Glutamatergic neuron (in vitro differentiated cells): Measurements from ENCODE around the gene RAPGEF3. TPM values are rescaled to one million over a fixed set of nuclear protein-coding genes. Genes with fewer than 3 reads are reported as not detected.

ENCODE experiments used
- DNase-seq: peaks from one replicate; pipeline ENCODE4 v3.0.0; 2022
- H3K27ac Mint-ChIP-seq: one replicate; pipeline ENCODE4 v1.8.0; 2020; ENCODE audit warnings: mild to moderate bottlenecking, mixed read lengths, inconsistent platforms; ENCODE audit not compliant: unreplicated experiment
- H3K27me3 Mint-ChIP-seq: one replicate; pipeline ENCODE4 v1.8.0; 2020; ENCODE audit warnings: mild to moderate bottlenecking, moderate library complexity, mixed read lengths, inconsistent platforms; ENCODE audit not compliant: unreplicated experiment
- H3K36me3 Mint-ChIP-seq: one replicate; pipeline ENCODE4 v1.8.0; 2020; ENCODE audit warnings: mild to moderate bottlenecking, mixed read lengths, inconsistent platforms; ENCODE audit not compliant: unreplicated experiment
- H3K4me1 Mint-ChIP-seq: one replicate; pipeline ENCODE4 v1.8.0; 2020; ENCODE audit warnings: mild to moderate bottlenecking, low read depth, mixed read lengths, inconsistent platforms; ENCODE audit not compliant: unreplicated experiment
- H3K4me3 Mint-ChIP-seq: one replicate; pipeline ENCODE4 v1.8.0; 2020; ENCODE audit warnings: mild to moderate bottlenecking, mixed read lengths, inconsistent platforms; ENCODE audit not compliant: unreplicated experiment
- H3K9me3 Mint-ChIP-seq: one replicate; pipeline ENCODE4 v1.8.0; 2020; ENCODE audit warnings: mild to moderate bottlenecking, moderate library complexity, mixed read lengths, inconsistent platforms; ENCODE audit not compliant: unreplicated experiment
- CTCF ChIP-seq: fragments of 200-600 bp; sonication (generic); IDR thresholded peaks from one replicate; pipeline ENCODE4 v1.5.0; 2021; ENCODE audit not compliant: partially characterized antibody, unreplicated experiment
- total RNA-seq: library from RNA; stranded (reverse); fragmentation: NEBNext Ultra II Directional; extraction: Animal tissue kit (Norgen Biotek cat#: 25700); gene quantifications from one replicate; pipeline ENCODE4 v1.2.1, GENCODE V29; 2021; ENCODE audit not compliant: unreplicated experiment

The RAPGEF3 gene
- total RNA-seq, 1 donor from 2014 or later, result 0.81 TPM

- no peak overlapping the region for H3K27ac Mint-ChIP-seq
- peaks cover 26% of the 10 kb centered on the region for H3K4me1 Mint-ChIP-seq
- H3K36me3 Mint-ChIP-seq, result no peaks in the 10 kb centered on the region
- no peak overlapping the region for H3K4me3 Mint-ChIP-seq
- H3K27me3 Mint-ChIP-seq, result peaks cover 4% of the 10 kb centered on the region
- TF ChIP-seq CTCF, result no peak
- H3K9me3 Mint-ChIP-seq, result peaks cover 4% of the 10 kb centered on the region
- DNase-seq, result no peak
Measured at GRCh38 chr12:47800582-47800981, 41.9 kb upstream of the RAPGEF3 start.

GRCh38 chr12:47799357-47799955 lies 40.8 kb upstream of the RAPGEF3 start:
- DNase-seq, result no peak
- Mint-ChIP-seq H3K4me1 (peaks cover 23% of the 10 kb centered on the region), H3K4me3 (no peak overlapping the region), H3K27me3 (peaks cover 2% of the 10 kb centered on the region), H3K36me3 (no peaks in the 10 kb centered on the region), H3K27ac (no peak overlapping the region), H3K9me3 (peaks cover 4% of the 10 kb centered on the region)
- no peak for TF ChIP-seq CTCF

GRCh38 chr12:47798382-47798948 lies 39.8 kb upstream of the RAPGEF3 start:
- Mint-ChIP-seq H3K4me3 (no peak overlapping the region), H3K27me3 (peaks cover 6% of the 10 kb centered on the region), H3K4me1 (peaks cover 16% of the 10 kb centered on the region), H3K9me3 (peaks cover 4% of the 10 kb centered on the region), H3K27ac (no peak overlapping the region), H3K36me3 (peaks cover 5% of the 10 kb centered on the region)
- DNase-seq, result no peak
- no peak for TF ChIP-seq CTCF

GRCh38 chr12:47797441-47797840 lies 38.8 kb upstream of the RAPGEF3 start:
- Mint-ChIP-seq H3K36me3 (peaks cover 5% of the 10 kb centered on the region), H3K9me3 (peaks cover 6% of the 10 kb centered on the region), H3K27me3 (peaks cover 6% of the 10 kb centered on the region), H3K4me3 (no peak overlapping the region), H3K4me1 (peaks cover 12% of the 10 kb centered on the region), H3K27ac (no peak overlapping the region)
- no peak for TF ChIP-seq CTCF
- DNase-seq, result no peak

GRCh38 chr12:47795814-47796411 lies 37.2 kb upstream of the RAPGEF3 start:
- H3K4me3 Mint-ChIP-seq, result no peak overlapping the region
- DNase-seq, result no peak
- TF ChIP-seq CTCF, result no peak
- peaks cover 4% of the 10 kb centered on the region for H3K9me3 Mint-ChIP-seq
- peaks cover 5% of the 10 kb centered on the region for H3K27me3 Mint-ChIP-seq
- H3K36me3 Mint-ChIP-seq, result peaks cover 5% of the 10 kb centered on the region
- peaks cover 4% of the 10 kb centered on the region for H3K4me1 Mint-ChIP-seq
- H3K27ac Mint-ChIP-seq, result no peak overlapping the region
